ENCODE results near the gene BTNL9.

Gene BTNL9

GRCh38 chr5:181050016-181050415 is 9.9 kb downstream of the BTNL9 start:
- H2AFZ ChIP-seq (ENCODE audit: low read depth, low read length, severe bottlenecking): no peak overlapping the region
- no peaks in the 10 kb centered on the region for H3K9me3 ChIP-seq (ENCODE audit: insufficient read depth, low read length)
- no peak overlapping the region for H3K4me2 ChIP-seq (ENCODE audit: low read depth, low read length, poor library complexity, severe bottlenecking)
- H3K4me3 ChIP-seq (ENCODE audit: insufficient read depth, low read length, poor library complexity, severe bottlenecking): no peak overlapping the region
- H3K27ac ChIP-seq (ENCODE audit: low read depth, low read length): no peak overlapping the region
- H3K27me3 ChIP-seq (ENCODE audit: low read length): no peaks in the 10 kb centered on the region
- no peaks in the 10 kb centered on the region for H3K9me2 ChIP-seq (replicated peaks; ENCODE audit: insufficient read depth, low read length)
- peaks cover 12% of the 10 kb centered on the region; the same call in 1 of the 2 replicates for H3K79me2 ChIP-seq (ENCODE audit: insufficient read depth, low read length)
- no peak overlapping the region for H3K9ac ChIP-seq (ENCODE audit: low read length)
- no peak for TF ChIP-seq CTCF (IDR thresholded peaks at IDR 0.05; ENCODE audit: insufficient read depth, low read length, poor library complexity, severe bottlenecking)
- TF ChIP-seq EZH2phosphoT487 (conservative IDR thresholded peaks at IDR 0.05; ENCODE audit: low read length): no peak
- H4K20me1 ChIP-seq (ENCODE audit: low read depth, low read length): no peaks in the 10 kb centered on the region
- H3K36me3 ChIP-seq (ENCODE audit: low read length): no peaks in the 10 kb centered on the region
- H3F3A ChIP-seq (ENCODE audit: insufficient read depth): peaks cover 16% of the 10 kb centered on the region

GRCh38 chr5:181051841-181052671 is 12.0 kb downstream of the BTNL9 start:
- peaks cover 15% of the 10 kb centered on the region; the same call in 1 of the 2 replicates for H3K79me2 ChIP-seq (ENCODE audit: insufficient read depth, low read length)
- peak overlapping the region; percentile 80 for H3K9ac ChIP-seq (ENCODE audit: low read length)
- H3K27me3 ChIP-seq (ENCODE audit: low read length): no peaks in the 10 kb centered on the region
- H3K27ac ChIP-seq (ENCODE audit: low read depth, low read length): peak overlapping the region; percentile 96
- H3K36me3 ChIP-seq (ENCODE audit: low read length): no peaks in the 10 kb centered on the region
- H4K20me1 ChIP-seq (ENCODE audit: low read depth, low read length): no peaks in the 10 kb centered on the region; the same call in 1 of the 2 replicates
- no peak for TF ChIP-seq CTCF (IDR thresholded peaks at IDR 0.05; ENCODE audit: insufficient read depth, low read length, poor library complexity, severe bottlenecking)
- no peak for TF ChIP-seq EZH2phosphoT487 (conservative IDR thresholded peaks at IDR 0.05; ENCODE audit: low read length)
- no peaks in the 10 kb centered on the region for H3K9me2 ChIP-seq (replicated peaks; ENCODE audit: insufficient read depth, low read length)
- H3K9me3 ChIP-seq (ENCODE audit: insufficient read depth, low read length): no peaks in the 10 kb centered on the region
- H2AFZ ChIP-seq (ENCODE audit: low read depth, low read length, severe bottlenecking): peak overlapping the region; percentile 59
- H3K4me2 ChIP-seq (ENCODE audit: low read depth, low read length, poor library complexity, severe bottlenecking): peak overlapping the region; percentile 84
- H3F3A ChIP-seq (ENCODE audit: insufficient read depth): peaks cover 16% of the 10 kb centered on the region
- peak overlapping the region; percentile 84 for H3K4me3 ChIP-seq (ENCODE audit: insufficient read depth, low read length, poor library complexity, severe bottlenecking)

- Histone ChIP-seq H3K4me3 (ENCODE audit: insufficient read depth, low read length, poor library complexity, severe bottlenecking) (peak overlapping the region; percentile 84), H3F3A (ENCODE audit: insufficient read depth) (peaks cover 21% of the 10 kb centered on the region), H3K27me3 (ENCODE audit: low read length) (no peaks in the 10 kb centered on the region), H3K9me3 (ENCODE audit: insufficient read depth, low read length) (no peaks in the 10 kb centered on the region), H3K36me3 (ENCODE audit: low read length) (no peaks in the 10 kb centered on the region), H2AFZ (ENCODE audit: low read depth, low read length, severe bottlenecking) (peak overlapping the region; percentile 59), H3K27ac (ENCODE audit: low read depth, low read length) (peak overlapping the region; percentile 96), H3K79me2 (ENCODE audit: insufficient read depth, low read length) (peaks cover 15% of the 10 kb centered on the region; the same call in 1 of the 2 replicates), H3K4me2 (ENCODE audit: low read depth, low read length, poor library complexity, severe bottlenecking) (peak overlapping the region; percentile 84), H3K9ac (ENCODE audit: low read length) (peak overlapping the region; percentile 80), H4K20me1 (ENCODE audit: low read depth, low read length) (no peaks in the 10 kb centered on the region; the same call in 1 of the 2 replicates), H3K9me2 (replicated peaks; ENCODE audit: insufficient read depth, low read length) (no peaks in the 10 kb centered on the region)
- TF ChIP-seq CTCF (IDR thresholded peaks at IDR 0.05; ENCODE audit: insufficient read depth, low read length, poor library complexity, severe bottlenecking) (no peak), EZH2phosphoT487 (conservative IDR thresholded peaks at IDR 0.05; ENCODE audit: low read length) (no peak)
Observed at GRCh38 chr5:181052672-181053487, 12.8 kb downstream of the BTNL9 start.
